Ammon's horn (tissue), 1 donor: ENCODE measurements around the gene TMEM132C.
A peak's percentile ranks its signal among the peaks of the same experiment; 100 is the strongest.

ENCODE experiments used
- DNase-seq: peaks from one replicate; pipeline ENCODE4 v3.0.0-alpha.2; 2016; ENCODE audit warnings: low spot score

Gene TMEM132C

GRCh38 chr12:128288357-128288756 is 21.4 kb downstream of the TMEM132C start:
- DNase-seq, result no peak

GRCh38 chr12:128288896-128289295 is 21.9 kb downstream of the TMEM132C start:
- no peak for DNase-seq

GRCh38 chr12:128290938-128291337 is 24.0 kb downstream of the TMEM132C start:
- no peak for DNase-seq

GRCh38 chr12:128298091-128298748 is 31.2 kb downstream of the TMEM132C start:
- no peak for DNase-seq

- DNase-seq, result no peak
Observed at GRCh38 chr12:128305336-128305892, 38.4 kb downstream of the TMEM132C start.

- DNase-seq, result no peak
Observed at GRCh38 chr12:128307791-128308190, 40.8 kb downstream of the TMEM132C start.

- no peak for DNase-seq
Observed at GRCh38 chr12:128312661-128313060, 45.7 kb downstream of the TMEM132C start.

GRCh38 chr12:128313931-128314330 is 47.0 kb downstream of the TMEM132C start:
- no peak for DNase-seq

GRCh38 chr12:128314611-128315010 is 47.6 kb downstream of the TMEM132C start:
- peak; percentile 14 for DNase-seq

- DNase-seq, result no peak
Observed at GRCh38 chr12:128316078-128316477, 49.1 kb downstream of the TMEM132C start.

GRCh38 chr12:128316973-128317526 is 50.1 kb downstream of the TMEM132C start:
- DNase-seq, result no peak

- DNase-seq, result no peak
Observed at GRCh38 chr12:128318341-128318740, 51.4 kb downstream of the TMEM132C start.

GRCh38 chr12:128318946-128319345 is 52.0 kb downstream of the TMEM132C start:
- DNase-seq, result no peak

GRCh38 chr12:128322341-128322740 is 55.4 kb downstream of the TMEM132C start:
- no peak for DNase-seq

GRCh38 chr12:128323145-128323920 is 56.4 kb downstream of the TMEM132C start:
- DNase-seq, result no peak

GRCh38 chr12:128325646-128326045 is 58.7 kb downstream of the TMEM132C start:
- no peak for DNase-seq

GRCh38 chr12:128326406-128326805 is 59.4 kb downstream of the TMEM132C start:
- DNase-seq, result no peak

- DNase-seq, result no peak
Observed at GRCh38 chr12:128328961-128329360, 62.0 kb downstream of the TMEM132C start.

- no peak for DNase-seq
Observed at GRCh38 chr12:128336204-128337070, 69.5 kb downstream of the TMEM132C start.

GRCh38 chr12:128337071-128337345 is 70.0 kb downstream of the TMEM132C start:
- DNase-seq, result no peak

GRCh38 chr12:128337431-128338170 is 70.6 kb downstream of the TMEM132C start:
- DNase-seq, result no peak
